ENCODE data around the gene MFGE8.

Gene MFGE8

DNA sequence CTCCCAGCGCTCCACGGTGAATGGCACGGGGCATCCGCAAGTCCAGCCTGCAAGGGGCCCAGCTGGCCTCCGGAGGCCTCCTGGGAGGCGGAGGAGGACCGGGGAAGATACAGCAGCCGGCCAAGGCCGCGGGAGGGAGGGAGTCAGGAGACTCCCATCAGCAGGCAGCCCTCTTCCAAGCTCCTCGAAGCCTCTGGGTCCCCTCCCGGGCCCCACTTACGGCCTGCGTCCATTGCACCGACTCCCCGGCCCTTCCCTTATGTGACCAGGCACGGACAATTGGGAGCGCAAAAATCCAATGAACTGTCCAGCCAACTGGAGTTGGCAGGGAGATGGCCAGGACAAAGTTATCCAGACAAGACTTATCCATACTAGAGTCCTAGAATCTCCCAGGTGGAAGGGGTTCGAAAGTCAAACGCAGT is 668 bp downstream of the MFGE8 start:
- H3K4me2 ChIP-seq = peak overlapping the region; percentile 72
- H3K36me3 ChIP-seq (ENCODE audit: insufficient read depth) = no peaks in the 10 kb centered on the region
- TF ChIP-seq CTCF (conservative IDR thresholded peaks at IDR 0.05; ENCODE audit: low read depth, low read length) = no peak
- no peaks in the 10 kb centered on the region for H4K20me1 ChIP-seq (ENCODE audit: insufficient read depth)
- no peak overlapping the region for H3K27ac ChIP-seq
- H2AFZ ChIP-seq (ENCODE audit: low read depth) = peak overlapping the region; percentile 81
- no peaks in the 10 kb centered on the region for H3K27me3 ChIP-seq (ENCODE audit: insufficient read depth, low read depth)
- no peak overlapping the region for H3K4me3 ChIP-seq (IDR thresholded peaks at IDR 0.05; ENCODE audit: insufficient read depth, low read depth, low read length)
- no peaks in the 10 kb centered on the region for H3K79me2 ChIP-seq (ENCODE audit: insufficient read depth, low read depth)
- H3K4me1 ChIP-seq (ENCODE audit: low read depth, poor library complexity, severe bottlenecking) = peaks cover 13% of the 10 kb centered on the region
- H3K9ac ChIP-seq = peak overlapping the region; percentile 72; the same call in 1 of the 2 replicates

DNA sequence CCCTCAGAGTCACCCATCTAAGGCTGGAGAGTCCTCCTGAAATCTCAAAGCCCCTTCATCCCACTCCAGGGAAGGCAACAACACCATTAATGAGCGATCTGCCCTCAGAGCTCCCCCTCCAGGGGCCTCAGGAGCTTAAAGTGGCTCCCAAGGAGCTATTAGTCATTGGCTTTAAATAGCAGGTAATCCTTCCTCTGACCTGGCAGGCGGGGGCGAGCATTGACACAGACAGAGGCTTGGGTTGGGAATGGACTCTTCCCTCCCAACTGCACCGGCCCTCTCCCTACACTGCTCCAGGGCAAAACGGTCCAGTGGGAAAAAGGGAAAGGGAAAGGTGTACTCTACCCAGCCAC is 1.4 kb downstream of the MFGE8 start:
- Histone ChIP-seq H3K36me3 (ENCODE audit: insufficient read depth) (no peaks in the 10 kb centered on the region), H4K20me1 (ENCODE audit: insufficient read depth) (no peaks in the 10 kb centered on the region), H3K4me1 (ENCODE audit: low read depth, poor library complexity, severe bottlenecking) (peaks cover 13% of the 10 kb centered on the region), H3K4me3 (IDR thresholded peaks at IDR 0.05; ENCODE audit: insufficient read depth, low read depth, low read length) (no peak overlapping the region), H3K9ac (no peak overlapping the region), H3K27ac (no peak overlapping the region), H3K4me2 (no peak overlapping the region), H3K79me2 (ENCODE audit: insufficient read depth, low read depth) (no peaks in the 10 kb centered on the region), H3K27me3 (ENCODE audit: insufficient read depth, low read depth) (no peaks in the 10 kb centered on the region), H2AFZ (ENCODE audit: low read depth) (no peak overlapping the region)
- no peak for TF ChIP-seq CTCF (conservative IDR thresholded peaks at IDR 0.05; ENCODE audit: low read depth, low read length)

DNA sequence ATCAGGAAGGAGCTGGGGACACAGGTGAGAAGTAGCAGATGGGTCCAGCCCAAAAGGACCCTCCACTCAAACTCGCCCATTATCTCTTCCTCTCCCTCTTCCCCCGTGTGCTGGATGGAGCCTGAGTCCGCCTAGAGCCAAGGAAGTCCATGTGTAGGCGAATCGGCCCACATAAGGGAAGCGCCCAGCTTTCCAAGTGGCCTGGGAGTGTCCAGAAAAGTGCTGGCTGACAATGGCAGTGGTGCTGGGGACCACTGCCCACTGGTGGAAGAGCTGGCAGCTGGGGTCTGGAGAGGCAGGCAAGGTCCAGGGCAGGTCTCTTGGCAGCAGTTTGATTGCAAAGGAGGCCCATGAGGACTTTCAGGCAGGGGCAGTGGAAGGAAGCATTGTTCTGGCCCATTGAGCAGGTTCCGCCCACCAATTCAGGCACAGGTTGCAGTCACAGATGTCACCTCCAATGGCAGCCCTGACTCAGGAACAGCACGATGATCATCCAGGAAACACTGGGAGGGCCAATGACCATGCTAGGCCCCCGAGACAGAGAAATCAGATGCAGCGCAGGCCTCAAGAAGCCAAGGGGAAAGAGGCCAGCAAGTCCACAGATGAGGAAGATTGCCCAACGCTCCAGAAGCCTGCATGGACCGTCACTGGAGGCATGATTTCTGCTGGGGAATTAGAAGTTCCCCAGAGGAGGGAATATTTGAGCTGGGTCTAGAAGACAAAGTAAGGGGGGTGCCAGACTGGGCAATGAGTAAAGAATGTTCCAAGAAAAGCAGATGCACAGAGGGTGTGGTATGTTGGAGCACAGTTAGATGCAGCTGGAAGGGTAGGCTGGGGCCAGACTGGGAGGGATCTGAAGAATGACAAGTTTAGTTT is 3.0 kb downstream of the MFGE8 start:
- Histone ChIP-seq H3K36me3 (ENCODE audit: insufficient read depth) (no peaks in the 10 kb centered on the region), H3K27ac (no peak overlapping the region), H3K4me1 (ENCODE audit: low read depth, poor library complexity, severe bottlenecking) (peaks cover 13% of the 10 kb centered on the region), H3K9ac (no peak overlapping the region), H3K4me2 (no peak overlapping the region), H2AFZ (ENCODE audit: low read depth) (no peak overlapping the region), H3K27me3 (ENCODE audit: insufficient read depth, low read depth) (no peaks in the 10 kb centered on the region), H4K20me1 (ENCODE audit: insufficient read depth) (no peaks in the 10 kb centered on the region), H3K4me3 (IDR thresholded peaks at IDR 0.05; ENCODE audit: insufficient read depth, low read depth, low read length) (no peak overlapping the region), H3K79me2 (ENCODE audit: insufficient read depth, low read depth) (no peaks in the 10 kb centered on the region)
- TF ChIP-seq CTCF (conservative IDR thresholded peaks at IDR 0.05; ENCODE audit: low read depth, low read length) = no peak

DNA sequence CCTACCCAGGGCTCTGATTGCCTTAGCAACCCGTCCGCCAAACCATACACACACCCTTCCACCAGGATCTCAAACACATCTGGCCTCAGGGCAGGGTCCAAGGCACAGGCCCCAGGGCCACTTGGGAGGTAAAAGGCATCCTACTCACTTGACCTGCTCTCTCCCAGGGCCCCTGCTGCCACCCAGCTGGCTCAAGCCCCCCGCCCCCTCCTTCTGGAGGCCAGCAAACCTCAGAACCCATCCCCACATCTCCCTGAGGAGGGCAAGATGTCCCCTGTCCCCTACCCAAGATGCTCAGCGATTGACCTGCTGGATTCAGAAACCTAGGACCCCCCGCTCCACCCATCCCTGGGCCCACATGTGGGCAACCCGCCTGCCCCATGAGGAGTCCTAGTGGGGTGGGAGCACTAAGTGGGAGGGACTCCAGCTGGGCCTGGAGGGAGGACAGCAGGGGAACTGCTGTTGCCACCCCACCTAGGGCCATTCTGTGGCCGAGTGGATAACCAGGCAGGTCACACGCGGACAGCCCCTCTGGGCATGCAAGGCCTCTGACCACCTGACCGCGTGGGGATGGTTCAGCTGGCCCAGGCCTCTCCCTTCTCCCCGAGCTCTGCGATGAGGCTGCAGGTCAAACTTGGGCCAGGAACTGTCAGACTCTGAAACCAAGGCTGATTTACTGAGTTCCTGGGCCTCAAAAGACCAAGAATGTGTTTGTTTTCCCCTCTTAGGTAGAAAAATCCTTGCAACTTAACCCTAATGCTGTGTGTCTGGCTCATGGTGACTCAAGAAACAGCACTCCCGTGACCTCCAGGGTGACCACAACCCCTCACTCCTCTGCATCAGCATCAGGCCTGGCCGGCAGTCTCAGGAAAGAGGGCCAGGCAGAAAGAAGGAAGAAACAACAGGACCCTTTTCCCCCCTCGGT is 4.2 kb downstream of the MFGE8 start:
- Histone ChIP-seq H3K36me3 (ENCODE audit: insufficient read depth) (no peaks in the 10 kb centered on the region), H3K4me2 (no peak overlapping the region), H3K27ac (no peak overlapping the region), H3K9ac (no peak overlapping the region), H3K27me3 (ENCODE audit: insufficient read depth, low read depth) (no peaks in the 10 kb centered on the region), H3K79me2 (ENCODE audit: insufficient read depth, low read depth) (no peaks in the 10 kb centered on the region), H3K4me1 (ENCODE audit: low read depth, poor library complexity, severe bottlenecking) (peaks cover 19% of the 10 kb centered on the region), H4K20me1 (ENCODE audit: insufficient read depth) (no peaks in the 10 kb centered on the region), H3K4me3 (IDR thresholded peaks at IDR 0.05; ENCODE audit: insufficient read depth, low read depth, low read length) (no peak overlapping the region), H2AFZ (ENCODE audit: low read depth) (no peak overlapping the region)
- TF ChIP-seq CTCF (conservative IDR thresholded peaks at IDR 0.05; ENCODE audit: low read depth, low read length) = no peak
